Karpas-422 (cell line): Measurements from ENCODE around the gene TRERF1. TPM values are rescaled to one million over a fixed set of nuclear protein-coding genes. Genes with fewer than 3 reads are reported as not detected.

Experiments
- DNase-seq: peaks from one replicate; pipeline ENCODE4 v3.0.0-alpha.2; 2015
- H2AFZ ChIP-seq: fragments of 200-600 bp; sonication (generic); 2 replicates; pipeline ENCODE4 v1.6.1; 2014; ENCODE audit warnings: antibody characterized with exemption, low read length, mixed read lengths
- H3K27ac ChIP-seq: fragments of 200-600 bp; sonication (generic); 2 replicates; pipeline ENCODE4 v1.5.1; 2014; ENCODE audit warnings: mild to moderate bottlenecking, low read length, moderate library complexity
- H3K27me3 ChIP-seq: fragments of 200-600 bp; sonication (generic); 2 replicates; pipeline ENCODE4 v1.6.1; 2014; ENCODE audit warnings: low read length, mixed read lengths
- H3K36me3 ChIP-seq: fragments of 200-600 bp; sonication (generic); 2 replicates; pipeline ENCODE4 v1.6.1; 2014; ENCODE audit warnings: low read length, mixed read lengths; ENCODE audit not compliant: insufficient read depth
- H3K4me1 ChIP-seq: fragments of 200-600 bp; sonication (generic); 2 replicates; pipeline ENCODE4 v1.6.1; 2014; ENCODE audit warnings: mild to moderate bottlenecking, low read length, mixed read lengths
- H3K4me2 ChIP-seq: fragments of 200-600 bp; sonication (generic); 2 replicates; pipeline ENCODE4 v1.6.1; 2014; ENCODE audit warnings: low read length, low read depth, mild to moderate bottlenecking; ENCODE audit not compliant: poor library complexity, severe bottlenecking
- H3K4me3 ChIP-seq: fragments of 200-600 bp; sonication (generic); 2 replicates; pipeline ENCODE4 v1.5.1; 2014; ENCODE audit warnings: mild to moderate bottlenecking, antibody characterized with exemption, low read length, mixed read lengths
- H3K79me2 ChIP-seq: fragments of 200-600 bp; sonication (generic); 2 replicates; pipeline ENCODE4 v1.6.1; 2014; ENCODE audit warnings: mild to moderate bottlenecking, low read length, mixed read lengths
- H3K9ac ChIP-seq: fragments of 200-600 bp; sonication (generic); 2 replicates; pipeline ENCODE4 v1.6.0; 2014; ENCODE audit warnings: low read length
- H3K9me2 ChIP-seq: fragments of 200-600 bp; sonication (generic), shearing (Covaris generic); replicated peaks from 2 replicates; pipeline ENCODE4 v1.6.0; 2014; ENCODE audit warnings: mild to moderate bottlenecking, low read length, moderate library complexity; ENCODE audit not compliant: insufficient read depth
- H3K9me3 ChIP-seq: fragments of 300-700, 200-600 bp; sonication (generic); 2 replicates; pipeline ENCODE4 v1.6.1; 2014; ENCODE audit warnings: low read length, mixed read lengths
- H4K20me1 ChIP-seq: fragments of 200-600 bp; sonication (generic); 2 replicates; pipeline ENCODE4 v1.6.1; 2014; ENCODE audit warnings: mild to moderate bottlenecking, antibody characterized with exemption, low read length, low read depth; ENCODE audit not compliant: insufficient read depth
- total RNA-seq: library from RNA; depleted of rRNA; stranded (reverse); fragments of >200 nt; shearing (Covaris generic); gene quantifications from 2 replicates; pipeline ENCODE4 v1.2.3, GENCODE V29; 2014; ENCODE audit warnings: low replicate concordance

TRERF1 gene
- total RNA-seq, 1 experiment from 2014 or later = 32.7 TPM

- no peak overlapping the region for H3K4me2 ChIP-seq
- H3K79me2 ChIP-seq = no peaks in the 10 kb centered on the region; the same call in none of the 2 replicates
- no peak overlapping the region for H3K4me3 ChIP-seq
- no peaks in the 10 kb centered on the region for H4K20me1 ChIP-seq
- H3K4me1 ChIP-seq = peaks cover 8% of the 10 kb centered on the region
- no peak overlapping the region for H2AFZ ChIP-seq
- no peaks in the 10 kb centered on the region for H3K27me3 ChIP-seq
- no peaks in the 10 kb centered on the region for H3K9me3 ChIP-seq
- no peak for DNase-seq
- H3K9me2 ChIP-seq = no peaks in the 10 kb centered on the region
- no peak overlapping the region for H3K27ac ChIP-seq
- H3K9ac ChIP-seq = no peak overlapping the region
- H3K36me3 ChIP-seq = peaks cover 36% of the 10 kb centered on the region
Observed at GRCh38 chr6:42264852-42265390, 186.8 kb downstream of the TRERF1 start.

GRCh38 chr6:42264162-42264851 is 187.4 kb downstream of the TRERF1 start:
- Histone ChIP-seq H3K4me1 (peaks cover 2% of the 10 kb centered on the region), H3K4me2 (no peak overlapping the region), H4K20me1 (no peaks in the 10 kb centered on the region), H3K9ac (no peak overlapping the region), H3K9me2 (no peaks in the 10 kb centered on the region), H3K27me3 (no peaks in the 10 kb centered on the region), H3K36me3 (peaks cover 32% of the 10 kb centered on the region), H2AFZ (no peak overlapping the region), H3K27ac (no peak overlapping the region), H3K79me2 (no peaks in the 10 kb centered on the region; the same call in 1 of the 2 replicates), H3K4me3 (no peak overlapping the region), H3K9me3 (no peaks in the 10 kb centered on the region)
- DNase-seq = no peak

- no peaks in the 10 kb centered on the region; the same call in 1 of the 2 replicates for H3K4me1 ChIP-seq
Observed at GRCh38 chr6:42263165-42263728, 188.5 kb downstream of the TRERF1 start.

GRCh38 chr6:42260972-42261371 is 190.8 kb downstream of the TRERF1 start:
- no peak overlapping the region for H3K9ac ChIP-seq
- no peaks in the 10 kb centered on the region for H3K9me2 ChIP-seq
- H3K4me2 ChIP-seq = no peak overlapping the region
- no peak overlapping the region for H3K27ac ChIP-seq
- no peak overlapping the region for H2AFZ ChIP-seq
- H3K4me3 ChIP-seq = no peak overlapping the region
- H3K4me1 ChIP-seq = no peaks in the 10 kb centered on the region; the same call in 1 of the 2 replicates
- peaks cover 34% of the 10 kb centered on the region; the same call in 1 of the 2 replicates for H3K36me3 ChIP-seq
- DNase-seq = peak; percentile 52
- H4K20me1 ChIP-seq = no peaks in the 10 kb centered on the region
- H3K9me3 ChIP-seq = no peaks in the 10 kb centered on the region
- no peaks in the 10 kb centered on the region for H3K79me2 ChIP-seq
- no peaks in the 10 kb centered on the region for H3K27me3 ChIP-seq

More at GRCh38 chr6:42263165-42263728, 188.5 kb downstream of the TRERF1 start:
- H3K9me3 ChIP-seq = no peaks in the 10 kb centered on the region
- H3K79me2 ChIP-seq = no peaks in the 10 kb centered on the region
- H3K4me3 ChIP-seq = no peak overlapping the region
- H3K9ac ChIP-seq = no peak overlapping the region
- no peaks in the 10 kb centered on the region for H4K20me1 ChIP-seq
- H3K4me2 ChIP-seq = no peak overlapping the region
- no peak for DNase-seq
- no peaks in the 10 kb centered on the region for H3K9me2 ChIP-seq
- H3K36me3 ChIP-seq = peaks cover 27% of the 10 kb centered on the region; the same call in 1 of the 2 replicates
- no peaks in the 10 kb centered on the region for H3K27me3 ChIP-seq
- H2AFZ ChIP-seq = no peak overlapping the region
- H3K27ac ChIP-seq = no peak overlapping the region

DNA sequence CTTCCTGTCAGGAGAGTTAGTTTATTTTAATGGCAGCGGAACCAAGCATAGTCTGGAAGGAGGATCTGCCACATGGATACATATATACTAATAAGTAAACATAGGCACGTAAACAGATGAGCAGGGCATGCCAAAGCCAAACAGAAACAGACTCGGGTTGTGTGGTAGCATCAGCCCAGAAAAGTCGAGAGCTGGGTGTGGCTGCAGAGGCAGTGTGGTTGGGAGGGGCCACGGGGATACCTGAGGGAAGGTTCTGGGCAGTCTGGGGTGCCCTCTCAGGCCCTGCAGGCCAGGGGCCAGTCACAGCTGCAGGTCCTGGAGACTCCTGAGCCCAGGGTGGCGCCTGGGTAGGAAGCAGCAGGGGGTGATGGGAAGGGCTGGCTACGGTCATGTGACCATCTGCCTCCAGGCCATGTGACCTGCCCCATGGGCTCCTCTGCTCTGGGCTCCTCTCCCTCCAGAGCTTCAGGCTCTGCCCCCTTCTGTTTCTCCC is 191.3 kb downstream of the TRERF1 start:
- Histone ChIP-seq H2AFZ (no peak overlapping the region), H3K27ac (no peak overlapping the region), H3K9me2 (no peaks in the 10 kb centered on the region), H3K4me1 (no peaks in the 10 kb centered on the region; the same call in 1 of the 2 replicates), H3K4me2 (no peak overlapping the region), H3K4me3 (no peak overlapping the region), H3K79me2 (no peaks in the 10 kb centered on the region), H4K20me1 (no peaks in the 10 kb centered on the region), H3K9ac (no peak overlapping the region), H3K36me3 (peaks cover 35% of the 10 kb centered on the region; the same call in 1 of the 2 replicates), H3K9me3 (no peaks in the 10 kb centered on the region), H3K27me3 (no peaks in the 10 kb centered on the region)
- DNase-seq = no peak

DNA sequence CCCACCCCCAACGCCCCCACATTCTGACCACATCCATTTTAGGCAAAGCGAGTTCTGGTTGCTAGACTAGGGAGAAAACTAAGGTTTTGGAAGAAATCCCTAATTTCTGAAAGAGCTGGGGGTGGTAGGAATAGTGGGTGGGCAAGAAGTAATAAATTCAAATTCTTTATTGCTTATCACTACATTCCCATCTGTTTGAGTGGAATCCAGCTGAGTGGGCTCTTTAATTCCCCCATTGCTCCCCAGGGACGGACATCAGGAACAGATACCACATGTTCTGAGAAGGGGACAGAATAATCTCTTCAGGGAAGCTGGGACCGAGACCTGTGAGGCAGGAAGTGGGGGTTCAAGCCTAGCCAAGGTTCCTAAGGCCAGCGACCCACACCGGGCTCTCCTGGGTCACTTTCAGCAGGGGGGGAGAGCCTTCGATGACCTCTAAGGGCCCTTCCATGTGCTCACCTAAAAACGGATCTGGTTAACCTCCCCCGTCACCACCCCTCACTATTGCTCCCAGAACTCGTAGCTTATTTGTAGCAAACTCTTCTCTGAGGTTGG is 191.8 kb downstream of the TRERF1 start:
- H3K4me2 ChIP-seq = no peak overlapping the region

DNA sequence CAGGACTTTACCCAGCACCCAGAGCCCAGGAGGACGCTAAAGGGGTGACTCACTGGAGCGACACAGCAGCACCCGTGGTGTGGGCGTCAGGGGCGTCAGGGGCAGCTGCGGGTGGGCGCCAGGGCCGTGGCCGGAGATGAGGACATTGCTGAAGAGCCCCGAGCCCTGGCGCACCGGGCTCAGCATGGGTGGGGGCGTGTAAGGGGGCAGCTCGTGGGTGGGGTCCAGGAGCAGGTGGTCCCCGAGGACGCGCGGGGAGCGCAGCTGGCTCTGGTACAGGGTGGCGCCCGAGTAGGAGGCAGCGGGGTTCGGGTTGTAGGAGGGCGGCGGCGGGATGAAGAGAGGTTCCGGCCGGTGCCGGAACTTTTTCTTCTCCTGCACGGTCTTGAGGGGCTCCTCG is 192.4 kb downstream of the TRERF1 start:
- Histone ChIP-seq H3K4me1 (no peaks in the 10 kb centered on the region; the same call in 1 of the 2 replicates), H3K36me3 (peaks cover 37% of the 10 kb centered on the region; the same call in 1 of the 2 replicates)

More for the DNA sequence above, 191.8 kb downstream of the TRERF1 start:
- Histone ChIP-seq H4K20me1 (no peaks in the 10 kb centered on the region), H3K4me1 (no peaks in the 10 kb centered on the region; the same call in 1 of the 2 replicates), H3K9me3 (no peaks in the 10 kb centered on the region), H3K9me2 (no peaks in the 10 kb centered on the region), H2AFZ (no peak overlapping the region), H3K9ac (no peak overlapping the region), H3K79me2 (no peaks in the 10 kb centered on the region), H3K36me3 (peaks cover 36% of the 10 kb centered on the region; the same call in 1 of the 2 replicates), H3K4me3 (no peak overlapping the region), H3K27ac (no peak overlapping the region), H3K27me3 (no peaks in the 10 kb centered on the region)
- no peak for DNase-seq

GRCh38 chr6:42257614-42258013 is 194.1 kb downstream of the TRERF1 start:
- Histone ChIP-seq H3K9me3 (no peaks in the 10 kb centered on the region), H3K27me3 (no peaks in the 10 kb centered on the region), H3K4me2 (no peak overlapping the region), H4K20me1 (no peaks in the 10 kb centered on the region), H3K4me1 (no peaks in the 10 kb centered on the region), H3K27ac (no peak overlapping the region), H3K79me2 (no peaks in the 10 kb centered on the region), H3K9ac (no peak overlapping the region), H3K36me3 (peaks cover 37% of the 10 kb centered on the region; the same call in 1 of the 2 replicates), H2AFZ (no peak overlapping the region), H3K9me2 (no peaks in the 10 kb centered on the region), H3K4me3 (no peak overlapping the region)
- no peak for DNase-seq

More for the DNA sequence above, 192.4 kb downstream of the TRERF1 start:
- DNase-seq = no peak
- H3K9me3 ChIP-seq = no peaks in the 10 kb centered on the region
- no peak overlapping the region for H3K9ac ChIP-seq
- no peaks in the 10 kb centered on the region for H3K27me3 ChIP-seq
- no peak overlapping the region for H3K4me3 ChIP-seq
- H3K9me2 ChIP-seq = no peaks in the 10 kb centered on the region
- no peaks in the 10 kb centered on the region for H3K79me2 ChIP-seq
- no peak overlapping the region for H3K4me2 ChIP-seq
- no peaks in the 10 kb centered on the region for H4K20me1 ChIP-seq
- H2AFZ ChIP-seq = no peak overlapping the region
- no peak overlapping the region for H3K27ac ChIP-seq
